ENCODE results near the gene KCNAB2. TPM values are rescaled to one million over a fixed set of nuclear protein-coding genes. Genes with fewer than 3 reads are reported as not detected.

KCNAB2 gene
- total RNA-seq, 4 donors from 2014 or later = 10.9 to 12.6 (median 11.7) TPM

DNA sequence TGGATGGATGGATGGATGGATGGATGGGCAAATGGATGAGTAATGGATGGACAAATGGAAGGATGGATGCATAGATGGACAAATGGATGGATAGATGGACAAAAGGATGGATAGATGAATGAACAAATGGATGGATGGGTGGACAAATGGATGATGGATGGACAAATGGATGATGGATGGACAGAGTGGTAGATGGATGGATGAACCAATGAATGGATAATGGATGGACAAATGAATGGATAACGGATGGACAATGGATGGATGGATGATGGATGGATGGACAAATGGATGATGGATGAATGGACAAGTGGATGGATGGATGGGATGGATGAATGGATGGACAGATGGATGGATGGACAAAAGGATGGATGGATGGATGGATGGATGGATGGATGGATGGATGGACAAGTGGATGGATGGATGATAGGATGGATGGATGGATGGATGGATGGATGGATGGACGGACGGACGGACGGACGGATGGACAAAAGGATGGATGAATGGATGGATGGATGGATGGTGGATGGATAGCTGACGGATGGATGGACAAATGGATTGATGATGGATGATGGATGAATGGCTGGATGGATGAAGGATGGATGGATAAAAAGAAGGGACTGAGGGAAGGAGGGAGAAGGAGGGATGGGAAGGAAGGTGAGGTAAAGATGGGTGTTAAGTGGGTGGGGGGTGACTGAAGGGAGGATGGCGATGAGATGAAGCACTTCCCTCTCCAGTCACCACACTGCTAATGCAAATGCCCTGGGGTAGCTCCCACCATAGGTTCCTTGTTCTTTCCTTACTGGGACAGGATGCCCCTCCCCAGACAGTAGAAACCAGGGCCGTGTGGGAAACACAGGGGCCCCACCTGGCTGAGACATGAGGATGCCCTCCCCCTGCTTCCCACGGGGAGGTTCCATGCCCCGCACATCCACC, 104.6 kb downstream of the KCNAB2 start:
- Histone ChIP-seq H3K4me1 (peaks cover 0 to 12% (median 7%) of the 10 kb centered on the region in 3 donors), H3K27ac (no peak overlapping the region), H3K36me3 (no peaks in the 10 kb centered on the region), H3K27me3 (peaks cover 40% of the 10 kb centered on the region), H3K4me3 (no peak overlapping the region), H3K9me3 (no peaks in the 10 kb centered on the region)
- 57 to 87% methylated on average over 8 of the region's 11 CpGs for WGBS, 2 donors (ENCODE audit: low coverage in 1 of 2)
- ATAC-seq = no peak
- TF ChIP-seq POLR2AphosphoS5 (IDR thresholded peaks at IDR 0.05) = no peak
- TF ChIP-seq EP300 (IDR thresholded peaks at IDR 0.05) = no peak
- no peak for TF ChIP-seq POLR2A (IDR thresholded peaks at IDR 0.05)
- no peak for TF ChIP-seq CTCF (IDR thresholded peaks at IDR 0.05)

Other genes with a start within 250 kb of the KCNAB2 start
- gene NPHP4, start 53.5 kb upstream of the KCNAB2 start, total RNA-seq = 1 to 10 TPM; 5.7 to 9.7 (median 6.2) TPM
- gene CHD5, start 134.4 kb downstream of the KCNAB2 start, total RNA-seq = 10 to 100 TPM in 2 of 4 donors, 1 to 10 TPM in 2; 4.4 to 34.9 (median 9.2) TPM
- 100 to 1,000 TPM; 126 to 281 (median 227) TPM for gene RPL22, start 153.7 kb downstream of the KCNAB2 start, total RNA-seq
- 10 to 100 TPM in 3 of 4 donors, 1 to 10 TPM in 1; 3.0 to 34.1 (median 18.3) TPM for gene RNF207, start 160.2 kb downstream of the KCNAB2 start, total RNA-seq
- 10 to 100 TPM; 53.4 to 91.3 (median 85.0) TPM for gene ICMT, start 190.1 kb downstream of the KCNAB2 start, total RNA-seq
- gene HES3, start 198.3 kb downstream of the KCNAB2 start, total RNA-seq = not detected
- gene GPR153, start 215.2 kb downstream of the KCNAB2 start, total RNA-seq = 1 to 10 TPM; 2.6 to 8.9 (median 6.2) TPM